ENCODE measurements around the gene SPACDR.
"Not testable (repeated sequence)": the region's sequence is repeated elsewhere in the genome, so short reads cannot be mapped to it uniquely, and the experiment has no call there.

SPACDR gene

DNA sequence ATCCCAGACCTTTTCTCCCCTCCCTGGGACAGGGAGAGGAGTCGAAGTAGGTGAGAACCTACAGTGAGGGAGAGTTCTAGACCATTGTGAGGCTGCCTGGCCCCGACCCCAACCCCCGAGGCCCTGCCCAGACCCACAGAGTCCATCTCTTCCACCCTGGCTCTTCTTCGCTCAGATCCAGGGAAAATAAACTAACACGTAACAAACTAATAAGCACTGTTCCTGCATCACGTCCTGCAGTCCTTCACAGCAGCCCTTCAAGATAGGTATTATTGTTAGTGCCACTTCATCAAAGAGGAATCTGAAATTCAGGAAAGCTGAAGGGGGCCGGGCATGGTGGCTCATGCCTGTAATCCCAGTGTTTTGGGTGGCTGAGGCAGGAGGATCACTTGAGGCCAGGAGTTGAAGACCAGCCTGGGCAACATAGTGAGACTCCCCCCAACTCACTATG lies at the start of gene SPACDR:
Gene SPACDR (minus strand): TSS at position 51 of the 451 bp plus-strand sequence. CDS start 235 bp downstream, outside the sequence.
- H3K27me3 ChIP-seq (replicated peaks; ENCODE audit: control insufficient read depth, insufficient read depth, low read length): no peaks in the 10 kb centered on the region
- no peaks in the 10 kb centered on the region for H3K9me3 ChIP-seq (ENCODE audit: control insufficient read depth, low read length)
- no peak within 1 kb of the TSS for H3K4me3 ChIP-seq (ENCODE audit: low read length)
- H3K4me1 ChIP-seq (ENCODE audit: control insufficient read depth, insufficient read depth, low read length): peaks cover 8% of the 10 kb centered on the region
- peaks cover 2% of the 10 kb centered on the region for H3K36me3 ChIP-seq (ENCODE audit: control insufficient read depth, insufficient read depth, low read length, severe bottlenecking)
- peak; percentile 27 for DNase-seq (ENCODE audit: low read depth)
- no peak within 1 kb of the TSS for H3K9ac ChIP-seq (ENCODE audit: low read length)

DNA sequence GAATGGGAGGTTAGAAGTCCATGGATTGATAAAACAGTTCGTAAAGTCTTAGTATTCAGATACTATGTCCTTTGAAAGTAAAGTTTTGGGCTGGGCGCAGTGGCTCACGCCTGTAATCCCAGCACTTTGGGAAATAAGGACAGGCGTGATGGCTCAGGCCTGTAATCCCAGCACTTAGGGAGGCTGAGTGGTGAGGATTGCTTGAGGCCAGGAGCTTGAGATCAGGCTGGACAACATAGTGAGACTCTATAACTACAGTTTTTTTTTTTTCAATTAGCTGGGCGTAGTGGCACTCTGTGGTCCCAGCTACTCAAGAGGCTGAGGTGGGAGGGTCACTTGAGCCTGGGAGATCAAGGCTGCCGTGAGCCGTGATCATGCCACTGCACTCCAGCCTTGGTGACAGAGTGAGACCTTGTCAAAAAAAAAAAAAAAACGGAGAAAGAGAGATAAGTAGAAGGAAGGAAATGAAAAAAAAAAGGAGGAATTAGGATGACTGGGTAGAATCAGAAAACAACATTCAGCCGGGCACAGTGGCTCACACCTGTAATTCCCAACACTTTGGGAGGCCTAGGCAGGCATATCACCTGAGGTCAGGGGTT lies 49.3 kb upstream of the SPACDR start:
- Histone ChIP-seq H3K4me3 (ENCODE audit: low read length) (no peak overlapping the region), H3K9ac (ENCODE audit: low read length) (no peak overlapping the region), H3K4me1 (ENCODE audit: control insufficient read depth, insufficient read depth, low read length) (peaks cover 28% of the 10 kb centered on the region), H3K36me3 (ENCODE audit: control insufficient read depth, insufficient read depth, low read length, severe bottlenecking) (no peaks in the 10 kb centered on the region), H3K27me3 (replicated peaks; ENCODE audit: control insufficient read depth, insufficient read depth, low read length) (no peaks in the 10 kb centered on the region), H3K9me3 (ENCODE audit: control insufficient read depth, low read length) (no peaks in the 10 kb centered on the region)
- no peak for DNase-seq (ENCODE audit: low read depth)

DNA sequence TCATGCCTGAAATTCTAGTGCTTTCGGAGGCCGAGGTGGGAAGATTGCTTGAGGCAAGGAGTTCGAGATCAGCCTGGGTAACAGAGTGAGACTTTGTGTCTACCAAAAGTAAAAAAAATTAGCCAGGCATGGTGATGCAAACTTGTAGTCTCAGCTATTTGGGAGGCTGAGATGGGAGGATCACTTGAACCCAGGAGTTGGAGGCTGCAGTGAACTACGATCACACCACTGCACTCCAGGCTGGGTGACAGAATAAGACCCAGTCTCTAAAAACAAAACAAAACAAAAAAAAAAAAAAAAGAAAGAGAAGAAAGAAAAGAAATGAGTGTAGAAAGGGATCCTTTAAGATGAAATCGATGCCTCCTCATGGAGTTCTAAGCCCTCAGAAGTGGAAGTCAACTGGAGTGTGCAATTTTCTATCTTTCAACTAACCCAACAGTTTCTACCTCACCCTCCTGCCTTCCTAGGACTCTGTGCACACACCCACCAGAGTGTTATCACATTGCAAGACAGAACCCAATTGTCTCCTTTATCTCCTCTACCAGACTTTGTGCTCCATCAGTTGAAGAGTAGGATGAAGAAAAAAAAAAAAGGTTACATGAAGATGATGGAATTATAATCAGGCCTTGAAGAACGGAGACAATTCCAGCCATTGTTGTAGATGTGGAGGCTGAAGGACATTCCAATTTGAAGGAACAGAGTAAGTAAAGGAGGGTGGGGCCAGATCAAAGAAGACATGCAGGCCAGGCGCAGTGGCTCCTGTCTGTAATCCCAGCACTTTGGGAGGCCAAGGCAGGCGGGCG lies 46.6 kb upstream of the SPACDR start:
- Histone ChIP-seq H3K9ac (ENCODE audit: low read length) (no peak overlapping the region), H3K4me3 (ENCODE audit: low read length) (no peak overlapping the region), H3K27me3 (replicated peaks; ENCODE audit: control insufficient read depth, insufficient read depth, low read length) (no peaks in the 10 kb centered on the region), H3K9me3 (ENCODE audit: control insufficient read depth, low read length) (no peaks in the 10 kb centered on the region), H3K4me1 (ENCODE audit: control insufficient read depth, insufficient read depth, low read length) (peaks cover 17% of the 10 kb centered on the region), H3K36me3 (ENCODE audit: control insufficient read depth, insufficient read depth, low read length, severe bottlenecking) (no peaks in the 10 kb centered on the region)
- DNase-seq (ENCODE audit: low read depth): no peak

- H3K9me3 ChIP-seq (ENCODE audit: control insufficient read depth, low read length): no peaks in the 10 kb centered on the region
- no peaks in the 10 kb centered on the region for H3K36me3 ChIP-seq (ENCODE audit: control insufficient read depth, insufficient read depth, low read length, severe bottlenecking)
- no peak overlapping the region for H3K9ac ChIP-seq (ENCODE audit: low read length)
- peaks cover 6% of the 10 kb centered on the region for H3K4me1 ChIP-seq (ENCODE audit: control insufficient read depth, insufficient read depth, low read length)
- H3K27me3 ChIP-seq (replicated peaks; ENCODE audit: control insufficient read depth, insufficient read depth, low read length): no peaks in the 10 kb centered on the region
- no peak overlapping the region for H3K4me3 ChIP-seq (ENCODE audit: low read length)
- DNase-seq (ENCODE audit: low read depth): no peak
Measured at GRCh38 chr7:100509231-100509630, 45.2 kb upstream of the SPACDR start.

DNA sequence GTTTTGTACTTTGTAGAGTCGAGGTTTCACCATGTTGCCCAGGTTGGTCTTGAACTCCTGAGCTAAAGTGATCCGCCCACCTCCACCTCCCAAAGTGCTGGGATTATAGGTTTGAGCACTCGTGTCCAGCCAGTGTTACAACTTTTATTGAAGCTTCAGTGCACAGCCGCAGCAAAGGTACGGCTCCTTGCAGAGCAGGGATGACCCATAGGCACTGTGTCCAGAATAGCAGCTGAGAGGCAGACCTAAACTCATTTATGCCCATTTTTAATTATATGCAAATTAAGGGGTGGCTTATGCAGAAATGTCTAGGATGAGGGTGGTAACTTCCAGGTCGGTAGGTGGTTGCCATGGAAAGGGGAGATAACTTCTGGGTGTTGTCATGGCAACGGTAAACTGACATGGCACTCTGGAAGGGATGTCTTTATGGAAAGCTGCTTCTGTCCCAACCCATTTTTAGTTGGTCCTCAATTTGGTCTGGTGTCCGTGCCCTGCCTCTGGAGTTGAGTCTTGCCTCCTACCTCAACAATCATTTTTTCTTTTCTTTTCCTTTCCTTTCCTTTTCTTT lies 42.4 kb upstream of the SPACDR start:
- Histone ChIP-seq H3K36me3 (ENCODE audit: control insufficient read depth, insufficient read depth, low read length, severe bottlenecking) (no peaks in the 10 kb centered on the region), H3K9ac (ENCODE audit: low read length) (no peak overlapping the region), H3K9me3 (ENCODE audit: control insufficient read depth, low read length) (no peaks in the 10 kb centered on the region), H3K4me1 (ENCODE audit: control insufficient read depth, insufficient read depth, low read length) (peaks cover 13% of the 10 kb centered on the region), H3K4me3 (ENCODE audit: low read length) (no peak overlapping the region), H3K27me3 (replicated peaks; ENCODE audit: control insufficient read depth, insufficient read depth, low read length) (no peaks in the 10 kb centered on the region)
- no peak for DNase-seq (ENCODE audit: low read depth)

GRCh38 chr7:100504887-100505611 lies 41.0 kb upstream of the SPACDR start:
- no peaks in the 10 kb centered on the region for H3K27me3 ChIP-seq (replicated peaks; ENCODE audit: control insufficient read depth, insufficient read depth, low read length)
- peaks cover 13% of the 10 kb centered on the region for H3K4me1 ChIP-seq (ENCODE audit: control insufficient read depth, insufficient read depth, low read length)
- no peak for DNase-seq (ENCODE audit: low read depth)
- no peak overlapping the region for H3K9ac ChIP-seq (ENCODE audit: low read length)
- no peaks in the 10 kb centered on the region for H3K9me3 ChIP-seq (ENCODE audit: control insufficient read depth, low read length)
- no peak overlapping the region for H3K4me3 ChIP-seq (ENCODE audit: low read length)
- no peaks in the 10 kb centered on the region for H3K36me3 ChIP-seq (ENCODE audit: control insufficient read depth, insufficient read depth, low read length, severe bottlenecking)

- H3K36me3 ChIP-seq (ENCODE audit: control insufficient read depth, insufficient read depth, low read length, severe bottlenecking); H3K9ac ChIP-seq (ENCODE audit: low read length); H3K9me3 ChIP-seq (ENCODE audit: control insufficient read depth, low read length); H3K4me3 ChIP-seq (ENCODE audit: low read length); H3K4me1 ChIP-seq (ENCODE audit: control insufficient read depth, insufficient read depth, low read length); H3K27me3 ChIP-seq (replicated peaks; ENCODE audit: control insufficient read depth, insufficient read depth, low read length); DNase-seq (ENCODE audit: low read depth): not testable (repeated sequence)
Measured at GRCh38 chr7:100504031-100504430, 40.0 kb upstream of the SPACDR start.

- not testable (repeated sequence) for H3K4me3 ChIP-seq (ENCODE audit: low read length); H3K9me3 ChIP-seq (ENCODE audit: control insufficient read depth, low read length); H3K27me3 ChIP-seq (replicated peaks; ENCODE audit: control insufficient read depth, insufficient read depth, low read length); DNase-seq (ENCODE audit: low read depth); H3K9ac ChIP-seq (ENCODE audit: low read length); H3K36me3 ChIP-seq (ENCODE audit: control insufficient read depth, insufficient read depth, low read length, severe bottlenecking); H3K4me1 ChIP-seq (ENCODE audit: control insufficient read depth, insufficient read depth, low read length)
Measured at GRCh38 chr7:100500743-100501142, 36.7 kb upstream of the SPACDR start.

DNA sequence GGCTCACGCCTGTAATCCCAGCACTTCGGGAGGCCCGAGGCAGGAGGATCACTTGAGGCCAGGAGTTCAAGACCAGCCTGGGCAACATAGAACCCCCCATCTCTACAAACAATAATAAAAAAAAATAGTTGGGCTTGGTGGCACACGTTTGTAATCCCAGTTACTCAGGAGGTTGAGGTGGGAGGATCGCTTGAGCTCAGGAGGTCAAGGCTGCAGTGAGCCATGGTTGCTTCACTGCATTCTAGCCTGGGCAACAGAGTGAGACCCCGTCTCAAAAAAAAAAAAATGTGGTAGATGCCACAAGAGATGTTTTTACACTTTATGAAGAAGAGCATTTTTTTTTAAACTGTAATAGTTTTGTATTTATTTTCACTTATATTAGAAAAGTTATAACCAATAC lies 32.4 kb upstream of the SPACDR start:
- Histone ChIP-seq H3K9me3 (ENCODE audit: control insufficient read depth, low read length) (no peaks in the 10 kb centered on the region), H3K4me3 (ENCODE audit: low read length) (no peak overlapping the region), H3K36me3 (ENCODE audit: control insufficient read depth, insufficient read depth, low read length, severe bottlenecking) (no peaks in the 10 kb centered on the region), H3K27me3 (replicated peaks; ENCODE audit: control insufficient read depth, insufficient read depth, low read length) (no peaks in the 10 kb centered on the region), H3K4me1 (ENCODE audit: control insufficient read depth, insufficient read depth, low read length) (no peaks in the 10 kb centered on the region), H3K9ac (ENCODE audit: low read length) (no peak overlapping the region)
- DNase-seq (ENCODE audit: low read depth): no peak

DNA sequence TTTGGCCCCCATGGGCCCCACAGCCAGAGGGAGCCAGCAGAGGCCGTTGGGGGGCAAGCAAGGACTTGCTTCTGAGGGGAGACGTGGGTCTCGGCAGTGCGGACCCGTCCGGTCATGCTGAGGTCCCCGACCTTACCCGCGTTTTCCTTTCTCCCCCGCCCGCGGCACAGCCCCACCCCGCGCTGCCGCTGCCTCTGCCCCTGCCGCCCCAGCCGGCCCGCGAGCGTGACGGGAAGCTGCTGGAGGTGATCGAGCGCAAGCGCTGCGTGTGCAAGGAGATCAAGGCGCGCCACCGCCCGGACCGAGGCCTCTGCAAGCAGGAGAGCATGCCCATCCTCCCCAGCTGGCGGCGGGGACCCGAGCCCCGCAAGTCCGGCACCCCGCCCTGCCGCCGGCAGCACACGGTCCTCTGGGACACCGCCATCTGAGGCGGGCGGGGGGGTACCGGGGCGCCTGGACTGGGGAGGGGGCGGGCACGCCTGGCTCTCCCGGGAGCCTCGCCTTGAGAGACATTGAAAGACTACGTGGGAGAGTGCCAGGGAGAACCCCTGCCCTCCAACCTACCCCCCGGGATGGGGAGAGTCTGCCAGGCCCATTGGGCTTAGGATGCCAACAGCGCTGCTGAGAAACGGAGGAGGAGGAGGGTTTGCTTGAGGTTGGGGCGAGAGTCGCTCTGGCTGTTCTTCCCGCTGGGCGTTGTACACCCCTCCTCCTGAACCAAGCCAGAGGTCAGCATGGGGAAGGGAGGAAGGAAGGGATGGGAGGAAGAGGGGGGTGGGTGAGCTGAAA lies 29.6 kb upstream of the SPACDR start:
- Histone ChIP-seq H3K9me3 (ENCODE audit: control insufficient read depth, low read length) (no peaks in the 10 kb centered on the region), H3K27me3 (replicated peaks; ENCODE audit: control insufficient read depth, insufficient read depth, low read length) (no peaks in the 10 kb centered on the region), H3K4me3 (ENCODE audit: low read length) (peak overlapping the region; percentile 52), H3K9ac (ENCODE audit: low read length) (no peak overlapping the region), H3K36me3 (ENCODE audit: control insufficient read depth, insufficient read depth, low read length, severe bottlenecking) (no peaks in the 10 kb centered on the region), H3K4me1 (ENCODE audit: control insufficient read depth, insufficient read depth, low read length) (no peaks in the 10 kb centered on the region)
- no peak for DNase-seq (ENCODE audit: low read depth)

Measured in adipocyte (in vitro differentiated cells).